T-helper 9 cell (primary cell): ENCODE data around the gene PARD6G.
"Not testable (repeated sequence)": the region's sequence is repeated elsewhere in the genome, so short reads cannot be mapped to it uniquely, and the experiment has no call there.

ENCODE experiments used
- DNase-seq: peaks from one replicate; pipeline ENCODE4 v3.0.0-alpha.2; 2020

Gene PARD6G

GRCh38 chr18:80241919-80242777 is 5.2 kb downstream of the PARD6G start:
- DNase-seq, result no peak

- no peak for DNase-seq
Observed at GRCh38 chr18:80239830-80240229, 7.5 kb downstream of the PARD6G start.

GRCh38 chr18:80238651-80239260 is 8.6 kb downstream of the PARD6G start:
- no peak for DNase-seq

- not testable (repeated sequence) for DNase-seq
Observed at GRCh38 chr18:80237519-80237918, 9.8 kb downstream of the PARD6G start.

GRCh38 chr18:80234398-80234797 is 12.9 kb downstream of the PARD6G start:
- DNase-seq, result no peak

GRCh38 chr18:80233899-80234298 is 13.4 kb downstream of the PARD6G start:
- no peak for DNase-seq

- no peak for DNase-seq
Observed at GRCh38 chr18:80233201-80233835, 14.0 kb downstream of the PARD6G start.

- DNase-seq, result no peak
Observed at GRCh38 chr18:80232710-80233109, 14.6 kb downstream of the PARD6G start.

GRCh38 chr18:80232030-80232429 is 15.3 kb downstream of the PARD6G start:
- no peak for DNase-seq

- no peak for DNase-seq
Observed at GRCh38 chr18:80231616-80232015, 15.7 kb downstream of the PARD6G start.

GRCh38 chr18:80231151-80231550 is 16.2 kb downstream of the PARD6G start:
- no peak for DNase-seq

- DNase-seq, result no peak
Observed at GRCh38 chr18:80229766-80230745, 17.3 kb downstream of the PARD6G start.

- DNase-seq, result no peak
Observed at GRCh38 chr18:80229363-80229762, 18.0 kb downstream of the PARD6G start.

GRCh38 chr18:80228051-80228848 is 19.1 kb downstream of the PARD6G start:
- DNase-seq, result no peak

GRCh38 chr18:80227472-80227871 is 19.8 kb downstream of the PARD6G start:
- no peak for DNase-seq

GRCh38 chr18:80225685-80226084 is 21.6 kb downstream of the PARD6G start:
- DNase-seq, result no peak

- no peak for DNase-seq
Observed at GRCh38 chr18:80223581-80224148, 23.6 kb downstream of the PARD6G start.

- not testable (repeated sequence) for DNase-seq
Observed at GRCh38 chr18:80219488-80219887, 27.8 kb downstream of the PARD6G start.

- DNase-seq, result no peak
Observed at GRCh38 chr18:80218341-80219227, 28.7 kb downstream of the PARD6G start.

- DNase-seq, result no peak
Observed at GRCh38 chr18:80213182-80213581, 34.1 kb downstream of the PARD6G start.
